Retinal pigment epithelial cell (primary cell): ENCODE results near the gene ACP6.

Experiments used
- DNase-seq: peaks from one replicate; pipeline ENCODE4 v3.0.0-alpha.2; 2010; ENCODE audit warnings: low read depth
- H3K4me3 ChIP-seq: 2 replicates; pipeline ENCODE4 v1.5.1; 2011; ENCODE audit warnings: mild to moderate bottlenecking, low read length, control low read depth, moderate library complexity
- TF ChIP-seq, protein P1 (sequence below): conservative IDR thresholded peaks from 2 replicates; pipeline ENCODE4 v1.5.1; 2011; ENCODE audit warnings: low read depth, low read length, control low read depth, inconsistent platforms

The ACP6 gene

GRCh38 chr1:147599362-147600118 is 70.8 kb downstream of the ACP6 start:
- TF ChIP-seq, protein P1, sequence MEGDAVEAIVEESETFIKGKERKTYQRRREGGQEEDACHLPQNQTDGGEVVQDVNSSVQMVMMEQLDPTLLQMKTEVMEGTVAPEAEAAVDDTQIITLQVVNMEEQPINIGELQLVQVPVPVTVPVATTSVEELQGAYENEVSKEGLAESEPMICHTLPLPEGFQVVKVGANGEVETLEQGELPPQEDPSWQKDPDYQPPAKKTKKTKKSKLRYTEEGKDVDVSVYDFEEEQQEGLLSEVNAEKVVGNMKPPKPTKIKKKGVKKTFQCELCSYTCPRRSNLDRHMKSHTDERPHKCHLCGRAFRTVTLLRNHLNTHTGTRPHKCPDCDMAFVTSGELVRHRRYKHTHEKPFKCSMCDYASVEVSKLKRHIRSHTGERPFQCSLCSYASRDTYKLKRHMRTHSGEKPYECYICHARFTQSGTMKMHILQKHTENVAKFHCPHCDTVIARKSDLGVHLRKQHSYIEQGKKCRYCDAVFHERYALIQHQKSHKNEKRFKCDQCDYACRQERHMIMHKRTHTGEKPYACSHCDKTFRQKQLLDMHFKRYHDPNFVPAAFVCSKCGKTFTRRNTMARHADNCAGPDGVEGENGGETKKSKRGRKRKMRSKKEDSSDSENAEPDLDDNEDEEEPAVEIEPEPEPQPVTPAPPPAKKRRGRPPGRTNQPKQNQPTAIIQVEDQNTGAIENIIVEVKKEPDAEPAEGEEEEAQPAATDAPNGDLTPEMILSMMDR, result no peak
- peak; percentile 82 for DNase-seq
- peak overlapping the region; percentile 76 for H3K4me3 ChIP-seq

GRCh38 chr1:147598621-147599361 is 71.5 kb downstream of the ACP6 start:
- no peak for DNase-seq
- H3K4me3 ChIP-seq, result peak overlapping the region; percentile 76
- TF ChIP-seq, protein P1, result peak; percentile 2

GRCh38 chr1:147597010-147597409 is 73.3 kb downstream of the ACP6 start:
- no peak overlapping the region for H3K4me3 ChIP-seq
- no peak for DNase-seq
- TF ChIP-seq, protein P1, result no peak
